ENCODE data around the gene ZNF700. TPM values are rescaled to one million over a fixed set of nuclear protein-coding genes. Genes with fewer than 3 reads are reported as not detected.
"Not testable (repeated sequence)": the region's sequence is repeated elsewhere in the genome, so short reads cannot be mapped to it uniquely, and the experiment has no call there.

The ZNF700 gene
- total and polyA plus RNA-seq, 2 experiments from 2014 or later = 3.3 to 10.3 TPM

DNA sequence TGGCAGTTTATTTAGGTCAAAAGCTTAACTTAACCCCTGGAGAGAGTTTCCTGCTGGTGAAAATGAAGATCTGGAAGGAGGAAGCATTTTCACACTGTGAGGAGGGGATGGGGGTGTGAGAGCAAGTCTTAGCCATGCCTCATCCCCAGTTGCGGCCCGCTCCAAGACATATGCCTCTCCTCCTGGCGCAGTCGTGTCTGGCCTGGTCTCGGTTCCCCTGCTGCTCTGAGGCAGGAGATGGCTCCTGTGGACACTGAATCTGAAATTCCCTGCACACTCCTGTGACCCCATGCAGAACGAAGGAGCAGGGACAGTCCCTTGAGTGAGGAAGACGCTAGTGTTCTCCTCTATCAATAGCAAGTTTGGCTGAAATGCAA is 37.7 kb upstream of the ZNF700 start:
- Histone ChIP-seq H3K4me3 (peak overlapping the region; percentile 40), H3K27me3 (no peaks in the 10 kb centered on the region), H3K4me1 (ENCODE audit: low read depth) (peaks cover 31% of the 10 kb centered on the region), H3K27ac (peak overlapping the region; percentile 94), H3K36me3 (no peaks in the 10 kb centered on the region), H3K9me3 (ENCODE audit: low read depth) (no peaks in the 10 kb centered on the region)
- TF ChIP-seq, protein P1, sequence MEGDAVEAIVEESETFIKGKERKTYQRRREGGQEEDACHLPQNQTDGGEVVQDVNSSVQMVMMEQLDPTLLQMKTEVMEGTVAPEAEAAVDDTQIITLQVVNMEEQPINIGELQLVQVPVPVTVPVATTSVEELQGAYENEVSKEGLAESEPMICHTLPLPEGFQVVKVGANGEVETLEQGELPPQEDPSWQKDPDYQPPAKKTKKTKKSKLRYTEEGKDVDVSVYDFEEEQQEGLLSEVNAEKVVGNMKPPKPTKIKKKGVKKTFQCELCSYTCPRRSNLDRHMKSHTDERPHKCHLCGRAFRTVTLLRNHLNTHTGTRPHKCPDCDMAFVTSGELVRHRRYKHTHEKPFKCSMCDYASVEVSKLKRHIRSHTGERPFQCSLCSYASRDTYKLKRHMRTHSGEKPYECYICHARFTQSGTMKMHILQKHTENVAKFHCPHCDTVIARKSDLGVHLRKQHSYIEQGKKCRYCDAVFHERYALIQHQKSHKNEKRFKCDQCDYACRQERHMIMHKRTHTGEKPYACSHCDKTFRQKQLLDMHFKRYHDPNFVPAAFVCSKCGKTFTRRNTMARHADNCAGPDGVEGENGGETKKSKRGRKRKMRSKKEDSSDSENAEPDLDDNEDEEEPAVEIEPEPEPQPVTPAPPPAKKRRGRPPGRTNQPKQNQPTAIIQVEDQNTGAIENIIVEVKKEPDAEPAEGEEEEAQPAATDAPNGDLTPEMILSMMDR (IDR thresholded peaks at IDR 0.05; ENCODE audit: low read depth, low read length) = no peak
- no peak for DNase-seq (ENCODE audit: low read depth in 1 of 2, low spot score in 1 of 2)

DNA sequence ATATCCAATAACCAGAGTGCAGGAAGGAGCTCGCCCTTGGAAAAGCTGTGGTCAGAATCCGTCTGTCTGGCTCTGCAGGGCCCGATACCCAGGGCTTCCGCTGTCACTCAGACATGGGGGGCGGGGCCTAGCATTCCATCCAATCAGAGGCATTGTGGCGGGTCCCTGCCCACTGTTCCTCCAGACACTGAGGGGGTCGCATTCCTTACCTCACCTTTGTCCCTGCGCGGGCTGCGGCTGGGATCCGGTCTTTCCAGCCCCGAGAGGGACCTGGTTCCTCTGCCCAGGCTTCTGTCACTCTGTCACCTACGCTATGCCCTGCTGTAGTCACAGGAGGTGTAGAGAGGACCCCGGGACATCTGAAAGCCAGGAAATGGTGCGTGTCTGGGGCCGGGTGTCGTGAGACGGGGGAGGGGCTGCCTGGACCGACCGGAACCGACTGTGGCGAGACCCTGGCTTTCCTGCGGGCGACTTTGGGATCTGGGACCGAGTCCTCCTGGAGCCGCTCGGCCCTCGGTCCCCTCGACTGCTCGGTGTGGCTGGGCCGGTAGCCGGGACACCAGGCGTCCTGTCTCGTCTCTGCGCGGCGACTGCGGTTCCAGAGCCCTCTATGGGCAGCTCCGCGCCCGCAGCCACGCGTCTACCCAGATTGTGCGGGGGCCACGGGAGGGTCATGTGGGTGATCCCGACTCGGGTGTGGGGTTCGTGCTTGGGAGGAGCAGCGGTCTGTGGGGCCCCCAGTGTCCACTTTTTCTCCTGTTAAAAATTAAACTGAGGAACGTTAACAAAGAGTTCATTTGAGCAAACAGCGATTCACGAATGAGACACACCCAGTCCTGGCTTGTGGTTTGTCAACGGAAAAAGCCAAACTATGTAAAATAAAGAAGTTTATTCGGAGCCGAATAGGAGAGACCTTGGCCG is 37.0 kb upstream of the ZNF700 start, which contains the start of gene ZNF69:
Gene ZNF69 (plus strand): TSS at position 172 of the 921 bp plus-strand sequence. CDS start 142 bp downstream, at position 314.
- Histone ChIP-seq H3K4me3 (peak within 1 kb of the TSS; percentile 40), H3K9me3 (ENCODE audit: low read depth) (no peaks in the 10 kb centered on the region), H3K36me3 (no peaks in the 10 kb centered on the region), H3K27me3 (no peaks in the 10 kb centered on the region), H3K4me1 (ENCODE audit: low read depth) (peaks cover 31% of the 10 kb centered on the region), H3K27ac (peak within 1 kb of the TSS; percentile 94)
- TF ChIP-seq, protein P1 (IDR thresholded peaks at IDR 0.05; ENCODE audit: low read depth, low read length) = peak; percentile 15
- peak; percentile 82 to 94 for DNase-seq (ENCODE audit: low read depth in 1 of 2, low spot score in 1 of 2)

DNA sequence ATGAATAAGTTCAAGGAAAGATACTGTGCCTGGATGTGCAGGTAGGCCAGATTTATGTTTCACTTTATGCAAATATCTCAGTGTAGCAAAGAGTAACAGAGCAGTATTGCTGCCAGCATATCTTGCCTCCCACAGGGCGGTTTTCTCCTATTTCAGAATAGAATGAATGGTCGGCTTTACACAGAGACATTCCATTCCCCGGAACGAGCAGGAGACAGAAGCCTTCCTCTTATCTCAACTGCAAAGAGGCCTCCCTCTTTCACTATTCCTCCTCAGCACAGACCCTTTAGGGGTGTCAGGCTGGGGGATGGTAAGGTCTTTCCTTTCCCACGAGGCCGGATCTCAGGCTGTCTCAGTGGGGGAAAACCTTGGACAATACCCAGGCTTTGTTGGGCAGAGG is 35.0 kb upstream of the ZNF700 start:
- peak; percentile 58 to 69 for DNase-seq (ENCODE audit: low read depth in 1 of 2, low spot score in 1 of 2)
- Histone ChIP-seq H3K4me1 (ENCODE audit: low read depth) (peaks cover 31% of the 10 kb centered on the region), H3K27ac (peak overlapping the region; percentile 94)
- not testable (repeated sequence) for H3K9me3 ChIP-seq (ENCODE audit: low read depth); H3K27me3 ChIP-seq; H3K4me3 ChIP-seq; H3K36me3 ChIP-seq

DNA sequence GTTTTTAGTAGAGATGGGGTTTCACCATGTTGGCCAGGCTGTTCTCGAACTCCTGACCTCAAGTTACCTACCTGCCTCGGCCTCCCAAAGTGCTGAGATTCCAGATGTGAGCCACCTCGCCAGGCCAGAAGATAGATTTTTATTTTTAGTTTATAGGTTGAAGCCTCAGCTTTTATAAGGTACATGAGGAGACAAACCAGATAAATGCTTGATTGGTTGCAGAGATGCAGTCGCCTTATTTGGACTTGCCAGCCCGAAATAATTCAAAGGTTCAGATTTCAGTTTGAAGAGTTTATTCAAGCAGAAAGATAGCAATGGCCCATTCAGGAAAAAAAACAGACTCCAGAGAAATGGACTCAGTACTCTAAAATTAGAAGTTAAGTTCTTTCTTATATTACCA is 34.3 kb upstream of the ZNF700 start:
- peaks cover 31% of the 10 kb centered on the region for H3K4me1 ChIP-seq (ENCODE audit: low read depth)
- no peaks in the 10 kb centered on the region for H3K36me3 ChIP-seq
- no peaks in the 10 kb centered on the region for H3K9me3 ChIP-seq (ENCODE audit: low read depth)
- no peaks in the 10 kb centered on the region for H3K27me3 ChIP-seq
- TF ChIP-seq, protein P1 (IDR thresholded peaks at IDR 0.05; ENCODE audit: low read depth, low read length) = no peak
- H3K27ac ChIP-seq = peak overlapping the region; percentile 94
- H3K4me3 ChIP-seq = no peak overlapping the region
- no peak for DNase-seq (ENCODE audit: low read depth in 1 of 2, low spot score in 1 of 2)

DNA sequence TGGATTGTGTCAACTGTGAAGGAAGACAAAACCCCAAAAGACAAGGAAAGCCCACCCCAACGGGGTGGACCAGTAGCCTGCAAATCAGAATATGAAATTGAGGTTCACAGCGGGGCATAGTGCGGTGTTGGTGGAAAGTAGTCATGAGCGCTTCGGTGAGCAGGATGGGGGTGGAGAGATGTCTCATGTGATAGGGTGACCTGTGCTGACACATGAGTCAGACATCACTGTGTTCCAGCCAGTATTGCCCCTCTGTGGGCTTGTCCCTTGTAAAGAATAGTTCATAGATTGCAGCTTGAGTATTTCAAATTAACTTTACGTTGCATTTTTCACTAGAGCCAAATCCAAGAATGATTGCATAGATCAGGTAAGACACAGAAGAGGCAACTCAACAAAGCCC is 30.1 kb upstream of the ZNF700 start:
- H3K36me3 ChIP-seq = no peaks in the 10 kb centered on the region
- H3K27ac ChIP-seq = no peak overlapping the region
- H3K27me3 ChIP-seq = no peaks in the 10 kb centered on the region
- TF ChIP-seq, protein P1 (IDR thresholded peaks at IDR 0.05; ENCODE audit: low read depth, low read length) = no peak
- DNase-seq (ENCODE audit: low read depth in 1 of 2, low spot score in 1 of 2) = no peak
- no peaks in the 10 kb centered on the region for H3K9me3 ChIP-seq (ENCODE audit: low read depth)
- H3K4me1 ChIP-seq (ENCODE audit: low read depth) = peaks cover 10% of the 10 kb centered on the region
- no peak overlapping the region for H3K4me3 ChIP-seq

DNA sequence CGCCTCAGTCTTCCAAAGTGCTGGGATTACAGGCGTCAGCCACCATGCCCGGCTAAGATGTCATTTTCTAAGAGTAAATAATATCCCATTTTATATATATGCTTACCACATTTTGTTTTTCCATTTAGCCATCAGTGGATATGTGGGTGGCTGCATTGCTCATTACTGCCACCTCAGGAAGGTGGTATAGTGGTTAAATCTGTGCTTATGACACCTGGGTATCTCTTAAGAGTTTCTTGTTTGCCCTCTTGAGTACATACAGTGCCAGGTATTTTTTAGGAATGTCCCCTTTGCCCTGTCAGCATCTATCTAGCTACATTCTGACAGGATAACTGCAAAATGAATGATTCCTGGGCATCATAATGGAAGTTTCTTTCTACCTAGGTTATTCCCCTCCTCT is 22.7 kb upstream of the ZNF700 start:
- no peak overlapping the region for H3K4me3 ChIP-seq
- peaks cover 14% of the 10 kb centered on the region for H3K9me3 ChIP-seq (ENCODE audit: low read depth)
- TF ChIP-seq, protein P1 (IDR thresholded peaks at IDR 0.05; ENCODE audit: low read depth, low read length) = no peak

More for the DNA sequence above, 22.7 kb upstream of the ZNF700 start:
- Histone ChIP-seq H3K4me1 (ENCODE audit: low read depth) (no peaks in the 10 kb centered on the region), H3K27ac (no peak overlapping the region), H3K27me3 (no peaks in the 10 kb centered on the region), H3K36me3 (peaks cover 22% of the 10 kb centered on the region)
- no peak for DNase-seq (ENCODE audit: low read depth in 1 of 2, low spot score in 1 of 2)
